ENCODE measurements around the gene TOX2.

The TOX2 gene

GRCh38 chr20:44064501-44065400, 150.1 kb downstream of the TOX2 start:
- no peaks in the 10 kb centered on the region for H3K9me3 ChIP-seq (ENCODE audit: control insufficient read depth, low read length)
- no peaks in the 10 kb centered on the region for H3K36me3 ChIP-seq (ENCODE audit: control insufficient read depth, insufficient read depth, low read length, severe bottlenecking)
- H3K9ac ChIP-seq (ENCODE audit: low read length) = no peak overlapping the region
- no peaks in the 10 kb centered on the region for H3K4me1 ChIP-seq (ENCODE audit: control insufficient read depth, insufficient read depth, low read length)
- no peak for DNase-seq (ENCODE audit: low read depth)
- H3K4me3 ChIP-seq (ENCODE audit: low read length) = no peak overlapping the region
- H3K27me3 ChIP-seq (replicated peaks; ENCODE audit: control insufficient read depth, insufficient read depth, low read length) = peaks cover 11% of the 10 kb centered on the region

DNA sequence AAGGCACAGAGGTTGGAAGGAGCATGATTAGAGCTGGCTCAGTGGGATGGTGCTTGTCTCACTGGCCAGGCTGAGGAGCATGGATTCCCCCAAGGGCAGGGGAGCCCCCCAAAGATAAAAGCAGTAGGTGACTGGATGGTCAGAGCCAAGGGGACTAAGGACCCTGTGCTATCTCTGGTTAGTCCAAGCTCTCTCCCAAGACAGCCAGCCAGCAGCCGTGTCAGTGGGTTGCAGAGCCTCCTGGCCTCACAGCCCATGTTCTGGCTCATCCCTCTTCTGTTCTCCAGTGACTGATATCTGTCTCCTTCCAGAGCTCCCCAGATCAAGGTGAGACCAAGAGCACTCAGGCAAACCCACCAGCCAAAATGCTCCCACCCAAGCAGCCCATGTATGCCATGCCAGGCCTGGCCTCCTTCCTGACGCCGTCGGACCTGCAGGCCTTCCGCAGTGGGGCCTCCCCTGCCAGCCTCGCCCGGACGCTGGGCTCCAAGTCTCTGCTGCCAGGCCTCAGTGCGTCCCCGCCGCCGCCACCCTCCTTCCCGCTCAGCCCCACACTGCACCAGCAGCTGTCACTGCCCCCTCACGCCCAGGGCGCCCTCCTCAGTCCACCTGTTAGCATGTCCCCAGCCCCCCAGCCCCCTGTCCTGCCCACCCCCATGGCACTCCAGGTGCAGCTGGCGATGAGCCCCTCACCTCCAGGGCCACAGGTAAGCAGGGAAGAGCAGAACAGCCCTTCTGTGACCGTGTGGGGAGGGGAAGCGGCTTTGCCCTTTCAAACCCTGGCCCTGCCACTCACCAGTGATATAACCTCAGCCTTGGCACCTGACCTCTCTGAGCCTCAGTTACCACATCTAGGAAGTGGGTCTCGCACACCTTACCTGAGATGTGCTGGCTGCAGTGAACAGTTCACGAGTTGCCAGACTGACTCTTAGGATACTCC, 151.0 kb downstream of the TOX2 start:
- no peak for DNase-seq (ENCODE audit: low read depth)
- H3K9me3 ChIP-seq (ENCODE audit: control insufficient read depth, low read length) = no peaks in the 10 kb centered on the region
- no peak overlapping the region for H3K9ac ChIP-seq (ENCODE audit: low read length)
- H3K27me3 ChIP-seq (replicated peaks; ENCODE audit: control insufficient read depth, insufficient read depth, low read length) = peaks cover 13% of the 10 kb centered on the region
- no peaks in the 10 kb centered on the region for H3K36me3 ChIP-seq (ENCODE audit: control insufficient read depth, insufficient read depth, low read length, severe bottlenecking)
- H3K4me1 ChIP-seq (ENCODE audit: control insufficient read depth, insufficient read depth, low read length) = no peaks in the 10 kb centered on the region
- H3K4me3 ChIP-seq (ENCODE audit: low read length) = no peak overlapping the region

- Histone ChIP-seq H3K27me3 (replicated peaks; ENCODE audit: control insufficient read depth, insufficient read depth, low read length) (peaks cover 24% of the 10 kb centered on the region), H3K9me3 (ENCODE audit: control insufficient read depth, low read length) (no peaks in the 10 kb centered on the region), H3K4me3 (ENCODE audit: low read length) (no peak overlapping the region), H3K9ac (ENCODE audit: low read length) (no peak overlapping the region), H3K4me1 (ENCODE audit: control insufficient read depth, insufficient read depth, low read length) (no peaks in the 10 kb centered on the region), H3K36me3 (ENCODE audit: control insufficient read depth, insufficient read depth, low read length, severe bottlenecking) (no peaks in the 10 kb centered on the region)
- DNase-seq (ENCODE audit: low read depth) = no peak
These were observed 152.3 kb downstream of the TOX2 start for GRCh38 chr20:44066645-44067606.

DNA sequence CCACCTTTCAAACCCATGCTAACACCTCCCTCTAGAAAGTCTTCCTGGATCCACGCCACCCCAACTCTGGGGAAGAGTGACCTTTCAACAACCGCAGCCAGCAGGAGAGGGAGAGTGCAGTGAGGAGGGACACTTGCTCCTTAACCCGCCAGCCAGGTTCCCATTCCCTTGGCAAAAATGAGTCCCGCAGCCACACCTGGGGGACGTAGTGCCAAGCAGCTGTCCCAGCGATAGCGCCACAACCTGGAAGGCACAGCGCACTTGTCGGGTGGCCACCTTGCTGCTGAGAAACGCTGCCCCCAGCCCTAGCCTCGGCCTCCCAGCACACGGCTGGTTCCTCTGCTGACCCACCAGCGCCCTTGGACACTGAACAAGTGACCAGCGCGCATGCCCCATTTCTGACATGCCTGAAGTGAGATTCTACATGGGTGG, 153.0 kb downstream of the TOX2 start:
- Histone ChIP-seq H3K4me1 (ENCODE audit: control insufficient read depth, insufficient read depth, low read length) (no peaks in the 10 kb centered on the region), H3K36me3 (ENCODE audit: control insufficient read depth, insufficient read depth, low read length, severe bottlenecking) (no peaks in the 10 kb centered on the region), H3K4me3 (ENCODE audit: low read length) (no peak overlapping the region), H3K27me3 (replicated peaks; ENCODE audit: control insufficient read depth, insufficient read depth, low read length) (peaks cover 28% of the 10 kb centered on the region), H3K9me3 (ENCODE audit: control insufficient read depth, low read length) (no peaks in the 10 kb centered on the region), H3K9ac (ENCODE audit: low read length) (no peak overlapping the region)
- no peak for DNase-seq (ENCODE audit: low read depth)

- Histone ChIP-seq H3K9ac (ENCODE audit: low read length) (no peak overlapping the region), H3K4me3 (ENCODE audit: low read length) (no peak overlapping the region), H3K4me1 (ENCODE audit: control insufficient read depth, insufficient read depth, low read length) (no peaks in the 10 kb centered on the region), H3K36me3 (ENCODE audit: control insufficient read depth, insufficient read depth, low read length, severe bottlenecking) (no peaks in the 10 kb centered on the region), H3K27me3 (replicated peaks; ENCODE audit: control insufficient read depth, insufficient read depth, low read length) (peaks cover 33% of the 10 kb centered on the region), H3K9me3 (ENCODE audit: control insufficient read depth, low read length) (no peaks in the 10 kb centered on the region)
- DNase-seq (ENCODE audit: low read depth) = no peak
These were observed 153.9 kb downstream of the TOX2 start for GRCh38 chr20:44068316-44069201.

- no peak overlapping the region for H3K9ac ChIP-seq (ENCODE audit: low read length)
- no peak for DNase-seq (ENCODE audit: low read depth)
- no peak overlapping the region for H3K4me3 ChIP-seq (ENCODE audit: low read length)
- peaks cover under 1% of the 10 kb centered on the region for H3K4me1 ChIP-seq (ENCODE audit: control insufficient read depth, insufficient read depth, low read length)
- H3K27me3 ChIP-seq (replicated peaks; ENCODE audit: control insufficient read depth, insufficient read depth, low read length) = peaks cover 35% of the 10 kb centered on the region
- no peaks in the 10 kb centered on the region for H3K36me3 ChIP-seq (ENCODE audit: control insufficient read depth, insufficient read depth, low read length, severe bottlenecking)
- H3K9me3 ChIP-seq (ENCODE audit: control insufficient read depth, low read length) = no peaks in the 10 kb centered on the region
These were observed 154.8 kb downstream of the TOX2 start for GRCh38 chr20:44069203-44070011.

GRCh38 chr20:44070139-44070900, 155.7 kb downstream of the TOX2 start:
- Histone ChIP-seq H3K27me3 (replicated peaks; ENCODE audit: control insufficient read depth, insufficient read depth, low read length) (peaks cover 35% of the 10 kb centered on the region), H3K4me3 (ENCODE audit: low read length) (no peak overlapping the region), H3K4me1 (ENCODE audit: control insufficient read depth, insufficient read depth, low read length) (peaks cover 3% of the 10 kb centered on the region), H3K36me3 (ENCODE audit: control insufficient read depth, insufficient read depth, low read length, severe bottlenecking) (no peaks in the 10 kb centered on the region), H3K9ac (ENCODE audit: low read length) (no peak overlapping the region), H3K9me3 (ENCODE audit: control insufficient read depth, low read length) (no peaks in the 10 kb centered on the region)
- DNase-seq (ENCODE audit: low read depth) = no peak

GRCh38 chr20:44071057-44071456, 156.4 kb downstream of the TOX2 start:
- Histone ChIP-seq H3K36me3 (ENCODE audit: control insufficient read depth, insufficient read depth, low read length, severe bottlenecking) (no peaks in the 10 kb centered on the region), H3K9ac (ENCODE audit: low read length) (no peak overlapping the region), H3K9me3 (ENCODE audit: control insufficient read depth, low read length) (no peaks in the 10 kb centered on the region), H3K4me3 (ENCODE audit: low read length) (no peak overlapping the region), H3K27me3 (replicated peaks; ENCODE audit: control insufficient read depth, insufficient read depth, low read length) (peaks cover 34% of the 10 kb centered on the region), H3K4me1 (ENCODE audit: control insufficient read depth, insufficient read depth, low read length) (peaks cover 3% of the 10 kb centered on the region)
- no peak for DNase-seq (ENCODE audit: low read depth)

- Histone ChIP-seq H3K9me3 (ENCODE audit: control insufficient read depth, low read length) (no peaks in the 10 kb centered on the region), H3K36me3 (ENCODE audit: control insufficient read depth, insufficient read depth, low read length, severe bottlenecking) (no peaks in the 10 kb centered on the region), H3K4me1 (ENCODE audit: control insufficient read depth, insufficient read depth, low read length) (peaks cover 3% of the 10 kb centered on the region), H3K4me3 (ENCODE audit: low read length) (no peak overlapping the region), H3K9ac (ENCODE audit: low read length) (no peak overlapping the region), H3K27me3 (replicated peaks; ENCODE audit: control insufficient read depth, insufficient read depth, low read length) (peaks cover 30% of the 10 kb centered on the region)
- no peak for DNase-seq (ENCODE audit: low read depth)
These were observed 157.0 kb downstream of the TOX2 start for GRCh38 chr20:44071526-44072111.
